SH-SY5Y (cell line): ENCODE measurements around the gene NFAM1.

ENCODE experiments used
- GATA2 ChIP-seq: IDR thresholded peaks from 2 replicates; pipeline ENCODE4 v1.6.1; 2011; ENCODE audit warnings: mild to moderate bottlenecking, low read depth, low read length
- GATA3 ChIP-seq: IDR thresholded peaks from 2 replicates; pipeline ENCODE4 v1.6.1; 2011; ENCODE audit warnings: low read depth, mild to moderate bottlenecking, low read length, moderate library complexity

The NFAM1 gene

DNA sequence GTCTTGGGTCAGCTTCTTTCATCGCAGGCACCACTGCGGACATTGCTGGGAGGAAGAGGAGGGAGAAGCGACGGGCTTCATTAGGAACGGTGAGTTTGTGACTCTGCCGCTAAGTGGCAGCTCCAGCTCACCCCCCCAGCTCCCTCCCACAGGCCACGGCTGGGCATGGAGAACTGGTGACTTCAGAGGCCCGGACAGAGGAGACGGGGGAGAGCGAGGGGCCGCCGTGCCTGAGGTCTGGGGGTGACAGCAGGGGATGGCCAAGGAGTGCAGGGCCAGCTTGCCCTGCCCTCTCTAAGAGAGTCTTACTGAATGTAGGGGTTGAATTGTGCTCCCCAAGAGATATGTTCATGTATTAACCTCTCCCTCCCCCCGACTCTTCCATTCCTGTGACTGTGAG lies 13.9 kb upstream of the NFAM1 start:
- TF ChIP-seq GATA3 (no peak), GATA2 (no peak)

GRCh38 chr22:42444077-42444904 lies 12.1 kb upstream of the NFAM1 start:
- TF ChIP-seq GATA3 (no peak), GATA2 (no peak)

GRCh38 chr22:42443240-42444076 lies 11.3 kb upstream of the NFAM1 start:
- TF ChIP-seq GATA2, result no peak
- no peak for TF ChIP-seq GATA3

DNA sequence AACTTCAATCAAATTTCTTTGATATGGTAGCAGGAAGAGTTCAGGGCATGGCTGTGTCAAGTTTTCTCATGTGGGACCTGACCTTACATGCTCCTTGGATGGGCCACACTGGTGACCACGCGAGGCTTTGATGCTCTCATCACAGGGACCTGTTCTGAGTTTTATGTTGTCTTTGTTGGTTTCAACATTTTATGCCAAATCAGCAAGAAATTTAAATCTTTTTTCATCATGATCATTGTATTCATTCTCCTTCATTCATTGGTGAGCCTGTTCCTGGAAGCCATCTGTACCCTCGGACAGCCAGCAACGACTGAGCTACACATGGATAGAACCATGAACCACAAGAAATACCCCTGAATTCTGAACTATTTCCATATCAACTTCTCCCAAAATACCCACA lies 10.5 kb upstream of the NFAM1 start:
- TF ChIP-seq GATA3 (no peak), GATA2 (no peak)

GRCh38 chr22:42440728-42441127 lies 8.5 kb upstream of the NFAM1 start:
- TF ChIP-seq GATA3 (no peak), GATA2 (no peak)

DNA sequence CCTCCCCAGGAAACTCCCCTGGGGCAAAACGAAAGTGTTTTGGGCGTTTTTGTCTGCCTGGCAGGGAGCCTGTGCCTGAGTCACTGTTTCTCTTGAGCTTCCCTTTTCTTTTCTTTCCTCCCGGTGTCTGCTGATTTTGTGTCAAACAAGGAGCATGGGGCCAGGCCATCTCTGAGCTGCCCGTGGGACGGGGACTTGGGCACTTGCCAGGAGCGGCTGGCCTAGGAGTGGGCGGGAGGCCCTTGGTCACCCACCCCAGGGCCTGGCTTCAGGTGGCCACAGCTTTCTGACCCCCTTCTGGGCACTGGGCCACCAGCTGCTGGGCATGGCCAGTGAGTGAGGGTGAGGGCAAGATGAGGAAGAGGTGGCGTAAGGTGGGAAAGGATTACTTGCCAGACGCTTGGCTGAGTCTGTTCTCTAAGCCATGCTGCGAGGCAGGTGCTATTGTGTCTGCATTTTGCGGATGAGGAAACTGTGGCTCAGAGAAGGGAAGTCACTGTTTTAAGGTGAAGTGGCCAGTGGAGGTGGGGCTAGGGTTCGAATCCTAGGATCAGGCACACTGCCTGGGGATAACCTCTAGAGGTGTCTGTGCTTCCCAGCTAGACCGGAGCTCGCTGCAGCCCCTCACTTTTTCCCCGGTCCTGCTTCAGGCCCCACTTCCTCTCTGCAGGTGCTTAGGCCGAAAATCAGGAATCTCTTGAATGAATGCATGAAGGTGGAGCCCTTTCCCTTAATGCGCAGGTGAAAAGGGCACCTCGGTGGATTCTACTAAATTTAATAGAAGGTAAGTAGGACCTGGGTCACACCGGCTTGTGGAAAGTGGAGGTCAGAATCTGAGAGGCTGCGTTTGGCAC lies 7.8 kb upstream of the NFAM1 start:
- no peak for TF ChIP-seq GATA2
- TF ChIP-seq GATA3, result no peak

GRCh38 chr22:42439021-42439567 lies 6.9 kb upstream of the NFAM1 start:
- TF ChIP-seq GATA2, result no peak
- TF ChIP-seq GATA3, result no peak

DNA sequence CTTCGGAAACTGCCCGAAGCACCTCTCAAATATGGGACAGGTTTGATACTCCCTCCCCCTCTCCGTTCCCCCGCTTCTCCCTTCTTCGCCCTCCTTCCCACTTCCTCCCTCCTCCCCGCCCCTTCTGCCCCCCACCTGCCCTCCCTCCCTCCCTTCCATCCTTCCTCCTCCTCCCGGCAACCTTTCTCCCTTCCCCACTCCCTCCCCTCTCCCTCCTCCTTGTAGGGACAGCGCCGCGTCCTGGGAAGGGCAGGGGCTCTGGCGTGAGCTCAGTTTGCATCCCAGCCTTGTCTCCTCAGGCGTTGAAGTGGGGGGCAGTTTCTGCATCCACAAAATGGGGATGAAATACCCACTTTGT lies 6.1 kb upstream of the NFAM1 start:
- no peak for TF ChIP-seq GATA2
- no peak for TF ChIP-seq GATA3

- TF ChIP-seq GATA3 (no peak), GATA2 (peak; percentile 33; the same call in 1 of the 2 replicates)
These were observed 5.5 kb upstream of the NFAM1 start for GRCh38 chr22:42437488-42438292.

DNA sequence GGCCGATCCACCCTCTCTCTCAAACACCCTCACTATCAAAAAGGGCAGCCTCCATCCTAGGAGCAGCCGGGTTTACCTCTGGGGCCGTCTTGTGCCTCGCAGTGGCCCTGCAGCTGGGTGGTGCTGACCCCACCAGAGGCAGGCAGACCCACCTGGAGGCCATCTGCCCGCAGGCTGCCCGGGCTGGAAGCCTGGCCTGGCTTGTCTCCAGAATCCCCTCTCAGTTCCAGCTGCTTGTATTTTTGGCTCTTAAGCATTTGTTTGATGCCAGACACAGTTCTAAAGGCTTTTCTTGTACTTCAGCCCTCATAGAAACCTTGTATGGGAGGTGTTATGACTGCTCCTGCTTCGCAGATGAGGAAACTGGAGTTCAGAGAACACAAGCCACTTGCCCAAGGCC lies 4.2 kb upstream of the NFAM1 start:
- TF ChIP-seq GATA3, result no peak
- TF ChIP-seq GATA2, result no peak

DNA sequence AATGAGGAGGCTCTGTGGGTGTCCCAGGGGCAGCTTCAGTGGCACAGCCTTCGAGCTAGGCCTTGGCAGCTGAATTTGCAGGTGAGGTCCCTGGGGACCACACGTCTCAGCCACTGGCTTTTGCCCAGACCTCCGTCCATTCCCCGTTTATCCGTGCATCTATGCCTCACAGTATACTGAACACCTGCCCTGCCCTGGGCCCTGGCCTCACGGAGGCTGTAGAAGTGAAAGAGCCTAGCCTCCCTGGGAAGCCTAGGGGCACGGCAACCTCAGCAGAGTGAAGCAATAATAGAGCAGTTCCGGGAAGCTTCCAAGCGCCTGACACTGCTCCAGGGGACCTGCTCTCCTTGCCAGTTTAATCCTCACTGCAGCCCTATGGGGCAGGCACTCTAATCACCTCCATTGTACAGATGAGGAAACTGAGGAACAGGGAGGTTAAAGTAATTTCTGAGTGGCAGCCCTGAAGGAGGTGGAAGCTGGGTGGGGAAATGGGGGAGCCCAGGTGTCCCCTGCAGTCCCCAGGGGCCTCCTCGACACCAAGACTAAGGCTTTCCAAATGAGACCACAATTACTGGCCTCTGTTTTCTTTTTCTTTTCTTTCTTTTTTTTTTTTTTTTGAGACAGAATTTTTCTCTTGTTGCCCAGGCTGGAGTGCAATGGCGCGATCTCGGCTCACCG lies 2.7 kb upstream of the NFAM1 start:
- no peak for TF ChIP-seq GATA2
- TF ChIP-seq GATA3, result no peak
